ENCODE results near the gene SPA17. TPM values are rescaled to one million over a fixed set of nuclear protein-coding genes. Genes with fewer than 3 reads are reported as not detected.

SPA17 gene
- total RNA-seq, 1 donor from 2014 or later: 1.7 TPM

GRCh38 chr11:124724979-124725718 lies 51.4 kb downstream of the SPA17 start:
- no peak for DNase-seq (ENCODE audit: extremely low spot score in 2 of 2)
- H3K4me1 ChIP-seq: peaks cover 7% of the 10 kb centered on the region
- intact Hi-C loops (cut with DNase I): no loop called here
- TF ChIP-seq CTCF (IDR thresholded peaks at IDR 0.05) (no peak), POLR2AphosphoS5 (IDR thresholded peaks at IDR 0.05; ENCODE audit: insufficient read depth in 1 of 2, low read depth in 1 of 2) (no peak), POLR2A (IDR thresholded peaks at IDR 0.05) (no peak)
- no peaks in the 10 kb centered on the region for H3K36me3 ChIP-seq
- H3K9me3 ChIP-seq: no peaks in the 10 kb centered on the region
- H3K4me3 ChIP-seq: no peak overlapping the region
- H3K27ac ChIP-seq: no peak overlapping the region
- no peaks in the 10 kb centered on the region for H3K27me3 ChIP-seq

GRCh38 chr11:124725719-124726105 lies 52.0 kb downstream of the SPA17 start:
- no peaks in the 10 kb centered on the region for H3K27me3 ChIP-seq
- H3K4me1 ChIP-seq: peaks cover 7% of the 10 kb centered on the region
- no peak for DNase-seq (ENCODE audit: extremely low spot score in 2 of 2)
- intact Hi-C loops (cut with DNase I): no loop called here
- no peak overlapping the region for H3K4me3 ChIP-seq
- H3K27ac ChIP-seq: no peak overlapping the region
- no peaks in the 10 kb centered on the region for H3K9me3 ChIP-seq
- H3K36me3 ChIP-seq: no peaks in the 10 kb centered on the region
- TF ChIP-seq CTCF (IDR thresholded peaks at IDR 0.05): no peak
- no peak for TF ChIP-seq POLR2AphosphoS5 (IDR thresholded peaks at IDR 0.05; ENCODE audit: insufficient read depth in 1 of 2, low read depth in 1 of 2)
- no peak for TF ChIP-seq POLR2A (IDR thresholded peaks at IDR 0.05)

- no peak for DNase-seq (ENCODE audit: extremely low spot score in 2 of 2)
- H3K36me3 ChIP-seq: no peaks in the 10 kb centered on the region
- no peaks in the 10 kb centered on the region for H3K27me3 ChIP-seq
- H3K4me3 ChIP-seq: no peak overlapping the region
- no peak overlapping the region for H3K27ac ChIP-seq
- TF ChIP-seq POLR2A (IDR thresholded peaks at IDR 0.05) (no peak), CTCF (IDR thresholded peaks at IDR 0.05) (no peak), POLR2AphosphoS5 (IDR thresholded peaks at IDR 0.05; ENCODE audit: insufficient read depth in 1 of 2, low read depth in 1 of 2) (no peak)
- H3K9me3 ChIP-seq: no peaks in the 10 kb centered on the region
- peaks cover 7% of the 10 kb centered on the region for H3K4me1 ChIP-seq
- intact Hi-C loops (cut with DNase I): no loop called here
These were observed 53.8 kb downstream of the SPA17 start for GRCh38 chr11:124727474-124727873.

- H3K27ac ChIP-seq: no peak overlapping the region
- no peaks in the 10 kb centered on the region for H3K9me3 ChIP-seq
- peaks cover 7% of the 10 kb centered on the region for H3K4me1 ChIP-seq
- H3K36me3 ChIP-seq: no peaks in the 10 kb centered on the region
- intact Hi-C loops (cut with DNase I): no loop called here
- H3K4me3 ChIP-seq: no peak overlapping the region
- no peak for TF ChIP-seq POLR2A (IDR thresholded peaks at IDR 0.05)
- TF ChIP-seq CTCF (IDR thresholded peaks at IDR 0.05): no peak
- TF ChIP-seq POLR2AphosphoS5 (IDR thresholded peaks at IDR 0.05; ENCODE audit: insufficient read depth in 1 of 2, low read depth in 1 of 2): no peak
- no peak for DNase-seq (ENCODE audit: extremely low spot score in 2 of 2)
- no peaks in the 10 kb centered on the region for H3K27me3 ChIP-seq
These were observed 54.4 kb downstream of the SPA17 start for GRCh38 chr11:124728134-124728533.

- DNase-seq (ENCODE audit: extremely low spot score in 2 of 2): no peak
- intact Hi-C loops (cut with DNase I): no loop called here
These were observed 55.9 kb downstream of the SPA17 start for GRCh38 chr11:124729571-124729970.

More at GRCh38 chr11:124729571-124729970, 55.9 kb downstream of the SPA17 start:
- Histone ChIP-seq H3K36me3 (no peaks in the 10 kb centered on the region), H3K4me3 (no peak overlapping the region), H3K9me3 (no peaks in the 10 kb centered on the region), H3K27ac (no peak overlapping the region), H3K27me3 (no peaks in the 10 kb centered on the region), H3K4me1 (peaks cover 7% of the 10 kb centered on the region)
- no peak for TF ChIP-seq POLR2A (IDR thresholded peaks at IDR 0.05)
- no peak for TF ChIP-seq POLR2AphosphoS5 (IDR thresholded peaks at IDR 0.05; ENCODE audit: insufficient read depth in 1 of 2, low read depth in 1 of 2)
- TF ChIP-seq CTCF (IDR thresholded peaks at IDR 0.05): no peak

All from vagina (tissue), 2 donors.